Central memory CD8-positive, alpha-beta T cell (primary cell): ENCODE results near the gene BET1.
"Not testable (repeated sequence)": the region's sequence is repeated elsewhere in the genome, so short reads cannot be mapped to it uniquely, and the experiment has no call there.

Experiments
- ATAC-seq: fragments of 150-1000 bp; cut with Tn5 transposase; replicated peaks from 2 replicates; pipeline ENCODE4 v1.10.0; 2022; ENCODE audit warnings: mild to moderate bottlenecking, moderate FRiP score, moderate number of reproducible peaks; ENCODE audit not compliant: poor library complexity, severe bottlenecking; ENCODE audit errors: extremely low read depth
- DNase-seq, 2 donors: peaks; one replicate each; pipeline ENCODE4 v3.0.0; 2021; ENCODE audit warnings: low spot score in 2 of 2
- H3K27ac Mint-ChIP-seq: one replicate; pipeline ENCODE4 v1.8.0; 2022; ENCODE audit warnings: low read depth, mild to moderate bottlenecking, moderate library complexity, mixed read lengths
- H3K27me3 Mint-ChIP-seq: one replicate; pipeline ENCODE4 v1.8.0; 2022; ENCODE audit warnings: mixed read lengths
- H3K36me3 Mint-ChIP-seq: one replicate; pipeline ENCODE4 v1.8.0; 2022; ENCODE audit warnings: mild to moderate bottlenecking, moderate library complexity, mixed read lengths; ENCODE audit not compliant: insufficient read depth
- H3K4me1 Mint-ChIP-seq: one replicate; pipeline ENCODE4 v1.8.0; 2022; ENCODE audit warnings: mixed read lengths
- H3K4me3 Mint-ChIP-seq: one replicate; pipeline ENCODE4 v1.8.0; 2022; ENCODE audit warnings: mild to moderate bottlenecking, moderate library complexity, mixed read lengths
- H3K9me3 Mint-ChIP-seq: one replicate; pipeline ENCODE4 v1.8.0; 2022; ENCODE audit warnings: mixed read lengths

Gene BET1

GRCh38 chr7:94040254-94040653 is 36.1 kb upstream of the BET1 start:
- no peaks in the 10 kb centered on the region for H3K9me3 Mint-ChIP-seq

DNA sequence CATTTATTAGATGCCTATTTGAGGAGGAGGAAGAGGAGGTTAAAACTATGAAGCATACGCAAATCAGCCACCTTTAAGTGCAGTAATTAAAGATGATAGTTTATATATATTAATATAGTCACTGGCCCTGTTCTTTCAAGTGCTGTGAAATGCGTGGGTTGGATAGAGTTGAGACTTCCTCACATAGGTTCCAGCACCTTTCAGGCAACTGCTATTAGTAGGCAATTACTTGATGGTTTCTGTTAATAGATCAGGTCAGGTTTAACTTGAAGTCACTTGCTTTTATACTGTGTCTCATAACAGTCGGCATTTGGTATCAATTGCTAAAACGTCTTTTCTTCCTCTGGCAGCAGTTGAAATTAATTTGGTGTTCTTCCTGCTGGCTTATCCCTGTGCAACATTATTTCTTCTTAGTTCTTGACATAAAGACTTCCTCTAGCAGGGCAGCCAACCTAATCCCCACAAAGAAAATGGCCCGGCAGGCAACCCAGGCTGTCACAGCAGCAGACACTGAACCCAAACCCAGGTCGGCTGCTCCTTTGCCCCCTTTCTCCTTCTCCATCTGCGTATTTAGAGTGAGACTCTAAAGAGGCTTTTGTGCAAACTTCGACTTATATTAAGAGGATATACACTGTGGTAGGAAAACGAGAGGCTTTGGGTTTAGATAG is 35.3 kb upstream of the BET1 start:
- Mint-ChIP-seq H3K27me3 (peaks cover 40% of the 10 kb centered on the region), H3K36me3 (no peaks in the 10 kb centered on the region), H3K4me3 (no peak overlapping the region), H3K4me1 (no peaks in the 10 kb centered on the region), H3K9me3 (no peaks in the 10 kb centered on the region), H3K27ac (no peak overlapping the region)
- ATAC-seq, result no peak
- DNase-seq, result no peak

More at GRCh38 chr7:94040254-94040653, 36.1 kb upstream of the BET1 start:
- no peak for ATAC-seq
- no peak overlapping the region for H3K4me3 Mint-ChIP-seq
- H3K4me1 Mint-ChIP-seq, result no peaks in the 10 kb centered on the region
- DNase-seq, result no peak
- no peaks in the 10 kb centered on the region for H3K36me3 Mint-ChIP-seq
- H3K27me3 Mint-ChIP-seq, result peaks cover 44% of the 10 kb centered on the region
- no peak overlapping the region for H3K27ac Mint-ChIP-seq

DNA sequence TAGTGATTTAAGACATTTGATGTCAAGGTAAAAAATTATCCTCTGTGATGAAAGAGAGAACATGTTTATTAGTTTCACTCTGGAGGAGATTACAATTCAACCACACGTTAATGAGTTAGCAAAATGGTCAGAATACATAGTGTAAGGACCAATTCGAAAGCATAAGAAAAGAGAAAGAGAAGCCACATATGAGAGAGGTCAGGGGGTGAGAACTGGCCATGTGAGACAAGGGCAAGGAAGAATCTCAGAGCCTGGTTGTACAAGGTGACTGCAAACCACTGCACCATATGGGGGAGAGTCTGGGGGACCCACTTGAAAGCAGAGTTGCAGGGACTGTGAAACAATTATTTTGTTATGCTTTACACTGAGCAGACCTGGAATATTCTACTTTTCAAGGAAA is 27.7 kb upstream of the BET1 start:
- H3K4me1 Mint-ChIP-seq, result no peaks in the 10 kb centered on the region
- ATAC-seq (no peak), DNase-seq (no peak)
- H3K36me3 Mint-ChIP-seq, result no peaks in the 10 kb centered on the region
- peaks cover 31% of the 10 kb centered on the region for H3K27me3 Mint-ChIP-seq
- no peaks in the 10 kb centered on the region for H3K9me3 Mint-ChIP-seq
- H3K4me3 Mint-ChIP-seq, result no peak overlapping the region
- no peak overlapping the region for H3K27ac Mint-ChIP-seq

GRCh38 chr7:94030634-94031033 is 26.5 kb upstream of the BET1 start:
- Mint-ChIP-seq H3K9me3 (no peaks in the 10 kb centered on the region), H3K27ac (no peak overlapping the region), H3K4me1 (no peaks in the 10 kb centered on the region), H3K27me3 (peaks cover 31% of the 10 kb centered on the region), H3K4me3 (no peak overlapping the region), H3K36me3 (no peaks in the 10 kb centered on the region)
- ATAC-seq, result peak; percentile 24
- no peak for DNase-seq

GRCh38 chr7:94029976-94030375 is 25.8 kb upstream of the BET1 start:
- H3K4me3 Mint-ChIP-seq, result no peak overlapping the region
- ATAC-seq, result no peak
- no peak overlapping the region for H3K27ac Mint-ChIP-seq
- H3K36me3 Mint-ChIP-seq, result no peaks in the 10 kb centered on the region
- no peaks in the 10 kb centered on the region for H3K9me3 Mint-ChIP-seq
- no peaks in the 10 kb centered on the region for H3K4me1 Mint-ChIP-seq
- H3K27me3 Mint-ChIP-seq, result peaks cover 31% of the 10 kb centered on the region
- no peak for DNase-seq

DNA sequence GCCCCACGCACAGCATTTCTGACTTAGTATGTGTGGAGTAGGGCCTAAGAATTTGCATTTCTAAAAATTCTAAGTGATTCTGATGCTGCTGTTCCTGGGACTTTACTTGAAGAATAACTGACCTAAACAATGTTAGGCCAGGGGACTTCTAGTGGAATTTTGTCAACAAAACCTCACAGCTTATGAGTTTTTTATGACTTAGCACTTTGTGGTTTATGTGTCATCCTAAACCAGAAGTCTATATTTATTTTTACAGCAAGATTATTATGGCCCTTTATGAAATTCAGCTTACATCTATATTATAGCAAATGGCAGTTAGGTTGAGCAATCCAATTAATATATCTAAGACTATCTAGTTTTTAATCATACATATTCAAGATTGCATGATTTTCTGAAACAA is 24.6 kb upstream of the BET1 start:
- DNase-seq (no peak), ATAC-seq (no peak)
- Mint-ChIP-seq H3K9me3 (no peaks in the 10 kb centered on the region), H3K4me1 (no peaks in the 10 kb centered on the region), H3K36me3 (no peaks in the 10 kb centered on the region), H3K4me3 (no peak overlapping the region), H3K27ac (no peak overlapping the region), H3K27me3 (peaks cover 34% of the 10 kb centered on the region)

DNA sequence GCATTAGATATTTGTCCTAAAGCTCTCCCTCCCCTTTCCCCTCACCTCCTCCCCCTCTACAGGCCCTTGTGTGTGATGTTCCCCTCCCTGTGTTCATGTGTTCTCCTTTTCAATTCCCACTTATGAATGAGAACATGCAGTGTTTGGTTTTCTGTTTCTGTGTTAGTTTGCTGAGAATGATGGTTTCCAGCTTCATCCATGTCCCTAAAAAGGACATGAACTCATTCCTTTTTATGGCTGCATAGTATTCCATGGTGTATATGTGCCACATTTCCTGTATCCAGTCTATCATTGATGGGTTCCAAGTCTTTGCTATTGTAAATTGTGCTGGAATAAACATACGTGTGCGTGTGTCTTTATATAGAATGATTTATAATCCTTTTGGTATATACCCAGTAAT is 22.5 kb upstream of the BET1 start:
- not testable (repeated sequence) for H3K4me3 Mint-ChIP-seq, H3K36me3 Mint-ChIP-seq, DNase-seq, H3K9me3 Mint-ChIP-seq, H3K27ac Mint-ChIP-seq, H3K4me1 Mint-ChIP-seq, ATAC-seq
- peaks cover 35% of the 10 kb centered on the region for H3K27me3 Mint-ChIP-seq

DNA sequence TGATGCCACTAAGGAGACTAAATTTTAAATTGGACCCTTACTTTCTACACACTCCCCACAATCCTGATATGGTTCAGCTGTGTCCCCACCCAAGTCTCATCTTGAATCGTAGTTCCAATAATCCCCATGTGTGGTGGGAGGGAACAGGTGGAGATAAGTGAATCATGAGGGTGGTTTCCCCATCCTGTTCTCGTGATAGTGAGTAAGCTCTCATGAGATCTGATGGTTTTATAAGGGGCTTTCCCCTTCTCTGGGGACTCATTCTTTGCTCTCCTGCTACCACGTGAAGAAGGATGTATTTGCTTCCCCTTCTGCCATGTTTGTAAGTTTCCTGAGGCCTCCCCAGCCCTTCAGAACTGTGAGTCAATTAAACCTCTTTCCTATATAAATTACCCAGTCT is 18.4 kb upstream of the BET1 start:
- no peak overlapping the region for H3K27ac Mint-ChIP-seq
- peaks cover 33% of the 10 kb centered on the region for H3K27me3 Mint-ChIP-seq
- no peaks in the 10 kb centered on the region for H3K4me1 Mint-ChIP-seq
- H3K9me3 Mint-ChIP-seq, result no peaks in the 10 kb centered on the region
- H3K4me3 Mint-ChIP-seq, result no peak overlapping the region
- H3K36me3 Mint-ChIP-seq, result peaks cover 2% of the 10 kb centered on the region
- DNase-seq (no peak), ATAC-seq (no peak)

DNA sequence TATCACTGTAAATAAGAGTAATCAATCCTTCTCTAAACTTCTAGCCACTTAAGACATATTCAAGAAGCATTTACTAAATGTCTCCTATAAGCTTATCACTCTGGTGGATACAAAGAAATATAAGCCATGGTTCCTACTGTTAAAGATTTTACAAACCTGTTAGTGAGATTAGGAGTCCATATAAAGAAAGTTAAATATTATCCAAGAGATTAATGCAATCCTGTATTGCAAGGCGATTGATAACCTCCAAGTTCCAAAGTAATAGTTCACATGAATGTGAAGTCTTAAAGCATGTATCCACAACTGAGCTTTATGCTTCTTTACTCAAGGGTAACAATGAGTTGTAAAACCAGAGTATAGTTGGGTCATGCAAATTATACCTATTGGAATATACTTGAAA is 12.6 kb upstream of the BET1 start:
- Mint-ChIP-seq H3K27me3 (peaks cover 58% of the 10 kb centered on the region), H3K9me3 (no peaks in the 10 kb centered on the region), H3K27ac (no peak overlapping the region), H3K36me3 (peaks cover 2% of the 10 kb centered on the region), H3K4me1 (no peaks in the 10 kb centered on the region), H3K4me3 (no peak overlapping the region)
- ATAC-seq (no peak), DNase-seq (no peak)

GRCh38 chr7:94015538-94015937 is 11.4 kb upstream of the BET1 start:
- Mint-ChIP-seq H3K4me3 (no peak overlapping the region), H3K9me3 (no peaks in the 10 kb centered on the region)
- DNase-seq, result no peak

GRCh38 chr7:94012746-94013145 is 8.6 kb upstream of the BET1 start:
- Mint-ChIP-seq H3K36me3 (no peaks in the 10 kb centered on the region), H3K4me1 (no peaks in the 10 kb centered on the region), H3K27me3 (peaks cover 51% of the 10 kb centered on the region), H3K9me3 (no peaks in the 10 kb centered on the region), H3K4me3 (no peak overlapping the region), H3K27ac (no peak overlapping the region)
- DNase-seq (no peak), ATAC-seq (no peak)

More at GRCh38 chr7:94015538-94015937, 11.4 kb upstream of the BET1 start:
- H3K27me3 Mint-ChIP-seq, result peaks cover 58% of the 10 kb centered on the region
- H3K36me3 Mint-ChIP-seq, result peaks cover 2% of the 10 kb centered on the region
- ATAC-seq, result no peak
- no peak overlapping the region for H3K27ac Mint-ChIP-seq
- no peaks in the 10 kb centered on the region for H3K4me1 Mint-ChIP-seq

DNA sequence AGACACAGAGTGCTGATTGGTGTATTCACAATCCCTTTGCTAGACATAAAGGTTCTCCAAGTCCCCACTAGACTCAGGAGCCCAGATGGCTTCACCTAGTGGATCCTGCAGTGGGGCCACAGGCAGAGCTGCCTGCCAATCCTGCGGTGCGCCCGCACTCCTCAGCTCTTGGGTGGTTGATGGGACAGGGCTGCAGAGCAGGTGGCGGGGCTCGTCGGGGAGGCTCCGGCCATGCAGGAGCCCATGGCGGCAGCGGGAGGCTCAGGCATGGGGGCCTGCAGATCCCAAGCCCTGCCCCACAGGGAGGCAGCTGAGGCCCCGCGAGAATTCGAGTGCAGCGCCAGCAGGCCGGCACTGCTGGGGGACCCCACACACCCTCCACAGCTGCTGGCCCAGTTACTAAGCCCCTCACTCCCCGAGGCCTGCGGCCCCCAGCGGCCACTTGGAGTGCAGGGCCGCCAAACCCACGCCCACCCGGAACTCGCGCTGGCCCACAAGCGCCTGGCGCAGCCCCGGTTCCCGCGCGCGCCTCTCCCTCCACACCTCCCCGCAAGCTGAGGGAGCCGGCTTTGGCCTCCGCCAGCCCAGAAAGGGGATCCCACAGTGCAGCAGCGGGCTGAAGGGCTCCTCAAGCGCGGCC is 7.7 kb upstream of the BET1 start:
- no peak for DNase-seq
- H3K4me3 Mint-ChIP-seq, result no peak overlapping the region
- ATAC-seq, result no peak
- no peaks in the 10 kb centered on the region for H3K4me1 Mint-ChIP-seq
- no peak overlapping the region for H3K27ac Mint-ChIP-seq
- no peaks in the 10 kb centered on the region for H3K9me3 Mint-ChIP-seq
- peaks cover 53% of the 10 kb centered on the region for H3K27me3 Mint-ChIP-seq
- no peaks in the 10 kb centered on the region for H3K36me3 Mint-ChIP-seq

DNA sequence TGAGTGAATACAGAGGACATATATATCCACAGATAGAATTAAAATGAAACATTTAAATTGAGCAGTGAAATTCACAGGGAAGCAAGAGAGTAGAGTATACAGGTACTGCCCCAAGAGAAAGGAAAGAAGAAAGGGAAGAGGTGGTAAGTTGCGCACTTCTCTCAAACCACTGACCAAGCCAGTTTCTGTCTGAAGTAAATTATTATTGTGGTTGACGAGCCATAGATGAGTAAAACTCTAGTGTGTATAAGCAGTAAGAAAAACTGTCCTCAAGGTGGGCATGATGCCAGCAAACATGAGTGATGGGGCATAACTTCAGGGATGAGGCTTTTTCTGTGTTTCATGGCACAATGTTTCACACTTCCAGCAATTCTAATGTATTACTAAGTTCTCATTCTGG is 4.4 kb upstream of the BET1 start:
- Mint-ChIP-seq H3K36me3 (peaks cover 9% of the 10 kb centered on the region), H3K4me3 (no peak overlapping the region), H3K27ac (no peak overlapping the region), H3K4me1 (peaks cover 10% of the 10 kb centered on the region), H3K9me3 (no peaks in the 10 kb centered on the region), H3K27me3 (peaks cover 24% of the 10 kb centered on the region)
- DNase-seq (no peak), ATAC-seq (no peak)
